ENCODE data around the gene ARHGAP22.

- TF ChIP-seq CTCF (IDR thresholded peaks at IDR 0.05), result no peak
- TF ChIP-seq POLR2A (IDR thresholded peaks at IDR 0.05), result no peak
Observed at GRCh38 chr10:48518986-48519385, 85.9 kb downstream of the ARHGAP22 start.
